GM18520 (cell line): ENCODE results near the gene MAG.

Experiments used
- ATAC-seq: cut with Tn5 transposase; IDR thresholded peaks from one replicate; pipeline ENCODE4 v1.9.1; 2021; ENCODE audit not compliant: unreplicated experiment

The MAG gene

GRCh38 chr19:35264268-35265125, 27.5 kb upstream of the MAG start:
- no peak for ATAC-seq

- ATAC-seq: no peak
Measured at GRCh38 chr19:35265126-35265899, 26.6 kb upstream of the MAG start.

- ATAC-seq: no peak
Measured at GRCh38 chr19:35265900-35266519, 26.0 kb upstream of the MAG start.

GRCh38 chr19:35266520-35267352, 25.2 kb upstream of the MAG start:
- ATAC-seq: no peak

- no peak for ATAC-seq
Measured at GRCh38 chr19:35267353-35267817, 24.6 kb upstream of the MAG start.

- ATAC-seq: peak; percentile 29
Measured at GRCh38 chr19:35267818-35268535, 24.0 kb upstream of the MAG start.

- ATAC-seq: peak; percentile 17
Measured at GRCh38 chr19:35268536-35269437, 23.2 kb upstream of the MAG start, which contains the start of gene USF2. Gene USF2, plus strand, starts transcription at chr19:35268962. Its CDS starts 140 bp downstream, at chr19:35269102.

- peak; percentile 65 for ATAC-seq
Measured at GRCh38 chr19:35269438-35270117, 22.4 kb upstream of the MAG start.

- ATAC-seq: no peak
Measured at GRCh38 chr19:35270381-35270811, 21.6 kb upstream of the MAG start.

GRCh38 chr19:35271546-35271945, 20.4 kb upstream of the MAG start:
- ATAC-seq: no peak

- ATAC-seq: no peak
Measured at GRCh38 chr19:35272122-35272719, 19.7 kb upstream of the MAG start.

- no peak for ATAC-seq
Measured at GRCh38 chr19:35272954-35273649, 18.9 kb upstream of the MAG start.

GRCh38 chr19:35273686-35274259, 18.2 kb upstream of the MAG start:
- no peak for ATAC-seq

- ATAC-seq: no peak
Measured at GRCh38 chr19:35274323-35274722, 17.6 kb upstream of the MAG start.

- ATAC-seq: no peak
Measured at GRCh38 chr19:35276706-35277281, 15.2 kb upstream of the MAG start.

- ATAC-seq: no peak
Measured at GRCh38 chr19:35278578-35279284, 13.2 kb upstream of the MAG start.
